AG04450 (cell line): ENCODE data around the gene ZBTB25. TPM values are rescaled to one million over a fixed set of nuclear protein-coding genes. Genes with fewer than 3 reads are reported as not detected.

Source experiments
- CTCF ChIA-PET: fragments of 300-600, 350-600 bp; formaldehyde crosslinking; extraction: SDS; loops from one replicate; lab custom pipeline; 2022; ENCODE audit warnings: antibody characterized with exemption, inconsistent platforms; lab: Charles Lee
- POLR2A ChIA-PET: fragments of 350-600 bp; formaldehyde crosslinking; extraction: SDS; loops from one replicate; lab custom pipeline; 2021; ENCODE audit warnings: antibody characterized with exemption, inconsistent platforms; lab: Yijun Ruan, JAX
- DNase-seq: peaks from one replicate; pipeline ENCODE4 v3.0.0-alpha.2; 2011; ENCODE audit warnings: low read depth, low spot score
- H3K27ac ChIP-seq: one replicate; pipeline ENCODE4 v1.5.1; 2012; ENCODE audit warnings: low read depth, low read length, control low read depth
- H3K27me3 ChIP-seq: one replicate; pipeline ENCODE4 v1.6.0; 2012; ENCODE audit warnings: low read length; ENCODE audit not compliant: control insufficient read depth, insufficient read depth
- H3K4me3 ChIP-seq: 2 replicates; pipeline ENCODE4 v1.5.1; 2011; ENCODE audit warnings: mild to moderate bottlenecking, low read depth, low read length, control low read depth
- H3K9me3 ChIP-seq: 2 replicates; pipeline ENCODE4 v1.5.1; 2012; ENCODE audit warnings: low read length; ENCODE audit not compliant: control insufficient read depth, insufficient read depth
- polyA plus RNA-seq: library from polyadenylated mRNA; depleted of rRNA; stranded (reverse); fragments of >200 nt; gene quantifications from 2 replicates; pipeline ENCODE4 v1.2.3, GENCODE V29; 2011
- TF ChIP-seq, protein P1 (sequence below): IDR thresholded peaks from 2 replicates; pipeline ENCODE4 v1.5.1; 2011; ENCODE audit warnings: low read depth, low read length, control low read depth, inconsistent platforms

The ZBTB25 gene
- polyA plus RNA-seq, 1 experiment = 7.3 TPM

- Histone ChIP-seq H3K9me3 (no peaks in the 10 kb centered on the region), H3K27ac (peak overlapping the region; percentile 80), H3K4me3 (no peak overlapping the region), H3K27me3 (no peaks in the 10 kb centered on the region)
- ChIA-PET POLR2A (no interaction called here), CTCF (interaction anchor here (0.6 to 2.6 kb wide), 3 partner anchors 15 to 990 kb away, joined by 3 to 17 read pairs (median 4); no protein-coding TSS in a partner anchor)
- peak; percentile 42 for DNase-seq
- TF ChIP-seq, protein P1, sequence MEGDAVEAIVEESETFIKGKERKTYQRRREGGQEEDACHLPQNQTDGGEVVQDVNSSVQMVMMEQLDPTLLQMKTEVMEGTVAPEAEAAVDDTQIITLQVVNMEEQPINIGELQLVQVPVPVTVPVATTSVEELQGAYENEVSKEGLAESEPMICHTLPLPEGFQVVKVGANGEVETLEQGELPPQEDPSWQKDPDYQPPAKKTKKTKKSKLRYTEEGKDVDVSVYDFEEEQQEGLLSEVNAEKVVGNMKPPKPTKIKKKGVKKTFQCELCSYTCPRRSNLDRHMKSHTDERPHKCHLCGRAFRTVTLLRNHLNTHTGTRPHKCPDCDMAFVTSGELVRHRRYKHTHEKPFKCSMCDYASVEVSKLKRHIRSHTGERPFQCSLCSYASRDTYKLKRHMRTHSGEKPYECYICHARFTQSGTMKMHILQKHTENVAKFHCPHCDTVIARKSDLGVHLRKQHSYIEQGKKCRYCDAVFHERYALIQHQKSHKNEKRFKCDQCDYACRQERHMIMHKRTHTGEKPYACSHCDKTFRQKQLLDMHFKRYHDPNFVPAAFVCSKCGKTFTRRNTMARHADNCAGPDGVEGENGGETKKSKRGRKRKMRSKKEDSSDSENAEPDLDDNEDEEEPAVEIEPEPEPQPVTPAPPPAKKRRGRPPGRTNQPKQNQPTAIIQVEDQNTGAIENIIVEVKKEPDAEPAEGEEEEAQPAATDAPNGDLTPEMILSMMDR = no peak
These were observed 58.4 kb downstream of the ZBTB25 start for GRCh38 chr14:64444984-64445845.

DNA sequence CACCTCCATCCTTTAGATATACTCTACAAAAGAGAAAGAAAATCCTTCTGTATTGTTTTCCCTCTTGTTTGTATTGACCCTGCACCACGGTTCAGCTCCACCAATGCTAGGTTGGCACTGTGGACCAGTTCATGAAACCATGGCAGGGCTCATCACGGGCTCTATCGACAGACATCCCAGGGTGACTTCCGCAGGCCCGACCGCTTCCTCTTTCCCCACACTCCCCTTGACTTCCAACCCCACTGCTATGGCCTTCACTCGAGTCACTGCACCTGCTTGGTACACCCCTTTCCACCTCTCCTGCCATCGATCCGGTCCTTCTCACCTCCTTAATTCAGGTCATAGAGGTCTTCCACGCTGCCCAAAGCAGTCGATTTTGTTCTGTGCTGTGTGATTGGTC lies 59.5 kb downstream of the ZBTB25 start:
- no peak overlapping the region for H3K4me3 ChIP-seq
- CTCF ChIA-PET = interaction anchor here (0.9 to 2.6 kb wide), 2 partner anchors 12 to 14 kb away, joined by 3 to 17 read pairs; no protein-coding TSS in a partner anchor

DNA sequence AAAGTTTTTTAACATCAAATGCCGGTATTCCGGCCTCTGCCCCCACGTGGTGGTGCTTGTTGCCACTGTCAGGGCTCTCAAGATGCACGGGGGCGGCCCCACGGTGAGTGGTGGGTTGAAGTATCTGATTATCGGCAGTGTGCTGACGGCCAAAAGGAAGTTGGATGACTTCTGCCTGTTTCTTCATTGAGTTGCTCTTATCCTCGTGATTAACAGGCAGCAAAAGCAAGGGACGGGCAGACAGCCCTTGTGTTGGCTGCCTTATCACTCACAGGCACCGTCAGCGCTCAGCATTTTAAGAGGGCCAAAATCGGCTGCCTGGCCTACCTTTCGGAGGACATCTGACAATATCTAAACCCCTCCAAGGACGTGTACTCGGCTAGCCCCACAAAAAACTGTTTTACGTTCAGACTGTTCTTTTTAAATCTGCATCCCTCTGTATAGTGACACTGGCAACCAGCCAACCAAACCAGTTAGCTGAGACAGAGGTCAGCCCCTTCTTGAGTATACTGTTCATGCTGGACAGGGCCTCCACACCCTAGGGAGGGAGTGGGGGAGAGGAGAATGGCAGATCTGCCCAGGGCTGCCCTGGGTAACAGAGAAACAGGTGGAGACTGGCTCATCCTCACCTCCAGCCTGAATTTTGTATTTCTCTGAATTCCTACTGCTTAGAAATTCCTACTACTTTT lies 61.2 kb downstream of the ZBTB25 start:
- H3K27me3 ChIP-seq = no peaks in the 10 kb centered on the region
- CTCF ChIA-PET = interaction anchor here (1.8 kb wide), 1 partner anchor 12 kb away, joined by 6 read pairs; no protein-coding TSS in a partner anchor
- no peak for DNase-seq
- no peaks in the 10 kb centered on the region for H3K9me3 ChIP-seq
- TF ChIP-seq, protein P1 = no peak
- H3K27ac ChIP-seq = no peak overlapping the region
- POLR2A ChIA-PET = no interaction called here
- no peak overlapping the region for H3K4me3 ChIP-seq

More for the DNA sequence above, 59.5 kb downstream of the ZBTB25 start:
- Histone ChIP-seq H3K27me3 (no peaks in the 10 kb centered on the region), H3K27ac (no peak overlapping the region), H3K9me3 (no peaks in the 10 kb centered on the region)
- POLR2A ChIA-PET = no interaction called here
- DNase-seq = no peak
- TF ChIP-seq, protein P1 = no peak

DNA sequence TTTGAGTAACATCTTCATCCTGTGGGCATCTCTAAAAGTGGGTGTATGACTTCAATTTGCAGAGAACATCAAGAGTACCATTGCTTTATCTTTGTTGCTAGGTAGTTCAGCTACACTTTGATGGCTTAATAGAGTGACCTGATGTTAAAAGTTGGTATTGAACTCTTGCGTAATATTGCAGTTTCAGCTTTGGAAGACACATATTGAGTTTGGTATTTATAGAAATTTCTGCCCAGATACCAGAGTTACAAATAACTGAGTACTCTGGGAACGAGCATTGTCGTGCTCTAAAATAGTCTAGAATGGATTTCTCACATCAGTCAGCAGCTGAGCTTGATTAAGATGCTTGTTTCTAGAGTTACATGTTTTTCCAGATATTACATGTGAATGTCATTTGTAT lies 63.1 kb downstream of the ZBTB25 start:
- TF ChIP-seq, protein P1 = no peak
- no peak for DNase-seq
- Histone ChIP-seq H3K27ac (no peak overlapping the region), H3K27me3 (no peaks in the 10 kb centered on the region), H3K4me3 (no peak overlapping the region), H3K9me3 (no peaks in the 10 kb centered on the region)
- ChIA-PET CTCF (interaction anchor here (1.0 to 1.8 kb wide), 2 partner anchors 10 to 96 kb away, joined by 3 to 15 read pairs; no protein-coding TSS in a partner anchor), POLR2A (no interaction called here)
